ENCODE results near the gene NAGLU.
"Not testable (repeated sequence)": the region's sequence is repeated elsewhere in the genome, so short reads cannot be mapped to it uniquely, and the experiment has no call there.

The NAGLU gene

DNA sequence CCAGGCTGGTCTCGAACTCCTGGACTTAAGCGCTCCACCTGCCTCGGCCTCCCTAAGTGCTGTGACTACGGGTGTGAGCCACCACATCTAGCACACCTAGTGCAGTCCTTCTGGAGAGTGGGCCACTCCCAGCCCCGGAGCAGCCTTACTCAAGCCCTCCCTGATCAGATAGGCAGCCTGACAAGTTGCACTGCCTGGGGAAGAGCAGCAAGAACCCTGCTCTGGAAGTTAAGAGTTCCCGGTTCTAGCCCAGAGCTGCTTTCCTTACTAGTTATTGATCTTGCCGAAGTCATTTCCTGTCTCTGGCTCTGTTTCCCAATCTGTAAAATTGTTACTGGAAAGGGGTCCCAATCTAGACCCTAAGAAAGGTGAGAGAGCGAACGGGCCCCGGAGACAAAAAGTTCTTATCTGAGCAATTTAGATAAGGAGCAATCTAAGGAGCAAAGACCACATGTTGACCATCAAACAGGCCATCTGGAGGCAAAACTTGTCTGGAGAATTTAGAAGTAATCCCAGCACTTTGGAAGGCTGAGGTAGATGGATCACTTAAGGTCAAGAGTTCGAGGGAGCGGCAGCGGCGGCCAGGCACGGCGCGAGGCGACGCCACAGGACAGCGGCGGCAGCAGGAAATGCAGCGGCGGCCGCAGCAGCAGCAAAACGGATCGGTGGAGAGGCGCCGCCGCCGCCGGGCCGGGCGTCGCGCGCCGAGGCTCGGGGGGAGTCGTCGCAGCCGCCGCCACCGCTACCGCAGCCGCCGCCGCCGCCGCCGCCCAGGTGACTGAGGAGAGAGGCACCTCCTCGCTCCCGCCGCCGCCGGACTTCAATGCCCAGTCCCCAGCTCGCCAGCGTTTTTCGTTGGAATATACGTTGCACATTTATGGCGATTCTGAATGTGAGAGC is 4.3 kb upstream of the NAGLU start:
- H3K9me3 Mint-ChIP-seq: no peaks in the 10 kb centered on the region
- peaks cover 42% of the 10 kb centered on the region for H3K4me1 Mint-ChIP-seq
- peak; percentile 45 for ATAC-seq
- no peak overlapping the region for H3K27ac Mint-ChIP-seq
- peak; percentile 45 to 63 for DNase-seq (ENCODE audit: low spot score in 2 of 2)
- peak overlapping the region; percentile 67 for H3K4me3 Mint-ChIP-seq
- H3K36me3 Mint-ChIP-seq: no peaks in the 10 kb centered on the region

GRCh38 chr17:42535155-42536047 is 640 bp upstream of the NAGLU start:
- peaks cover 22% of the 10 kb centered on the region for H3K36me3 Mint-ChIP-seq
- peak; percentile 1 for ATAC-seq
- DNase-seq (ENCODE audit: low spot score in 2 of 2): no peak
- peak overlapping the region; percentile 75 for H3K4me3 Mint-ChIP-seq
- peak overlapping the region; percentile 91 for H3K27ac Mint-ChIP-seq
- H3K4me1 Mint-ChIP-seq: peaks cover 45% of the 10 kb centered on the region
- no peaks in the 10 kb centered on the region for H3K9me3 Mint-ChIP-seq

GRCh38 chr17:42536372-42537155 is 523 bp downstream of the NAGLU start:
- peak overlapping the region; percentile 75 for H3K4me3 Mint-ChIP-seq
- peaks cover 24% of the 10 kb centered on the region for H3K36me3 Mint-ChIP-seq
- no peaks in the 10 kb centered on the region for H3K9me3 Mint-ChIP-seq
- ATAC-seq (peak; percentile 86), DNase-seq (ENCODE audit: low spot score in 2 of 2) (peak; percentile 63 to 88)
- H3K4me1 Mint-ChIP-seq: peaks cover 45% of the 10 kb centered on the region
- H3K27ac Mint-ChIP-seq: peak overlapping the region; percentile 61

- ATAC-seq (no peak), DNase-seq (ENCODE audit: low spot score in 2 of 2) (no peak)
- Mint-ChIP-seq H3K9me3 (no peaks in the 10 kb centered on the region), H3K4me3 (peak overlapping the region; percentile 75), H3K4me1 (peaks cover 43% of the 10 kb centered on the region), H3K27ac (peak overlapping the region; percentile 61), H3K36me3 (peaks cover 24% of the 10 kb centered on the region)
Observed at GRCh38 chr17:42537156-42537805, 1.2 kb downstream of the NAGLU start.

GRCh38 chr17:42537826-42538451 is 1.9 kb downstream of the NAGLU start:
- H3K4me3 Mint-ChIP-seq: peak overlapping the region; percentile 75
- ATAC-seq: no peak
- H3K27ac Mint-ChIP-seq: no peak overlapping the region
- no peak for DNase-seq (ENCODE audit: low spot score in 2 of 2)
- H3K36me3 Mint-ChIP-seq: peaks cover 24% of the 10 kb centered on the region
- H3K9me3 Mint-ChIP-seq: no peaks in the 10 kb centered on the region
- peaks cover 43% of the 10 kb centered on the region for H3K4me1 Mint-ChIP-seq

DNA sequence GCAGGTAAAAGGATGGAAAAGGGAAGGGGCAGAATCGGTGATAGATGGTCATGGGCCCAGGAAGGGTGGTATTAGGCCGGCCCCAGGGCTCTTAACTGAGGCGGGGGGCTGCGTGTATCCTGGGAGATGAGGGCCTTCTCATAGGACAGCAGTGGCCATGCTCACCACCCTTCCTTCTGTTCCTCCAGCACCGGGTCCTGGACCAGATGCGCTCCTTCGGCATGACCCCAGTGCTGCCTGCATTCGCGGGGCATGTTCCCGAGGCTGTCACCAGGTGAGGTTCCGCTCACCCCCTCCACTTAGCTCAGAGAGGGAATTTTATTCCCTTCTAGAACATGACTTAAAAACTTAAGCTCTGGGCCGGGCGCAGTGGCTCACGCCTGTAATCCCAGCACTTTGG is 2.4 kb downstream of the NAGLU start:
- no peaks in the 10 kb centered on the region for H3K9me3 Mint-ChIP-seq
- H3K27ac Mint-ChIP-seq: no peak overlapping the region
- H3K4me3 Mint-ChIP-seq: peak overlapping the region; percentile 75
- DNase-seq (ENCODE audit: low spot score in 2 of 2): no peak
- ATAC-seq: no peak
- peaks cover 24% of the 10 kb centered on the region for H3K36me3 Mint-ChIP-seq
- H3K4me1 Mint-ChIP-seq: peaks cover 43% of the 10 kb centered on the region

GRCh38 chr17:42540558-42540957 is 4.5 kb downstream of the NAGLU start:
- not testable (repeated sequence) for H3K4me3 Mint-ChIP-seq; H3K27ac Mint-ChIP-seq; H3K9me3 Mint-ChIP-seq; DNase-seq (ENCODE audit: low spot score in 2 of 2); ATAC-seq
- Mint-ChIP-seq H3K4me1 (peaks cover 40% of the 10 kb centered on the region), H3K36me3 (peaks cover 24% of the 10 kb centered on the region)

DNA sequence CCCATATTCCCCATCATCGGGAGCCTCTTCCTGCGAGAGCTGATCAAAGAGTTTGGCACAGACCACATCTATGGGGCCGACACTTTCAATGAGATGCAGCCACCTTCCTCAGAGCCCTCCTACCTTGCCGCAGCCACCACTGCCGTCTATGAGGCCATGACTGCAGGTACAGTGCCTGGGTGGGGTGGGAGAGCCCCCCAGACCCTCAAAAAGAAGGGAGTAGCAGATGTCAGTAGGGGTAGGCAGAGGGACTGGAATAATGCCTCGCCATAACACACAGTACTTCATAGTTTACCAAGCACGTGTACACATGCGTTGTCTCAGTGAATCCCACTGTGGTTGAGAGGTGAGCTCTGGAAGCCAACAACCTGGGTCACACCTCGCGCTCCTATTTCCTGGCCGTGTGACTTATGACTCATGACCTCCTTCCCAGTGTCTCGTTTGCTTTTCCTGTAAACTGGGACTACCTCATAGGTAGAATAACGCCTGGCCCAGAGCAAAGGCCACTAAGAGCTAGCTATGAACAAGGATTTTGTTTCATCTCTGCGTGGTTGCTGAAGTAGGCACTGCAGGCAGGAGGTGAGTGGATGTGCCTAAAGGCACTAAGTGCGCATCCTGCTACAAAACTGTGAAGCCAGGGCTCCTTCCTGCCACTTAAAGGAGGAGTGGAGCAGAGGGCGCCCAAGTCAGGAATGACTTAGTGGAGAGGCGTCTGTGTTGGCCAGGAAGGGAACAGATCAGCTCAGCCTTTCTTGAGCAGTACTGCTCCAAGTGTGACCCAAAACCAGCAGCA is 5.2 kb downstream of the NAGLU start:
- Mint-ChIP-seq H3K9me3 (no peaks in the 10 kb centered on the region), H3K27ac (no peak overlapping the region), H3K36me3 (peaks cover 24% of the 10 kb centered on the region), H3K4me1 (peaks cover 36% of the 10 kb centered on the region), H3K4me3 (no peak overlapping the region)
- no peak for DNase-seq (ENCODE audit: low spot score in 2 of 2)
- ATAC-seq: no peak

GRCh38 chr17:42543190-42544079 is 7.4 kb downstream of the NAGLU start:
- Mint-ChIP-seq H3K9me3 (no peaks in the 10 kb centered on the region), H3K4me1 (peaks cover 20% of the 10 kb centered on the region), H3K4me3 (no peak overlapping the region), H3K27ac (peak overlapping the region; percentile 76), H3K36me3 (peaks cover 18% of the 10 kb centered on the region)
- DNase-seq (ENCODE audit: low spot score in 2 of 2): no peak
- no peak for ATAC-seq

GRCh38 chr17:42544874-42545283 is 8.8 kb downstream of the NAGLU start:
- no peak for DNase-seq (ENCODE audit: low spot score in 2 of 2)
- ATAC-seq: no peak
- H3K9me3 Mint-ChIP-seq: no peaks in the 10 kb centered on the region
- H3K36me3 Mint-ChIP-seq: peaks cover 7% of the 10 kb centered on the region
- H3K27ac Mint-ChIP-seq: no peak overlapping the region
- peaks cover 23% of the 10 kb centered on the region for H3K4me1 Mint-ChIP-seq
- no peak overlapping the region for H3K4me3 Mint-ChIP-seq

DNA sequence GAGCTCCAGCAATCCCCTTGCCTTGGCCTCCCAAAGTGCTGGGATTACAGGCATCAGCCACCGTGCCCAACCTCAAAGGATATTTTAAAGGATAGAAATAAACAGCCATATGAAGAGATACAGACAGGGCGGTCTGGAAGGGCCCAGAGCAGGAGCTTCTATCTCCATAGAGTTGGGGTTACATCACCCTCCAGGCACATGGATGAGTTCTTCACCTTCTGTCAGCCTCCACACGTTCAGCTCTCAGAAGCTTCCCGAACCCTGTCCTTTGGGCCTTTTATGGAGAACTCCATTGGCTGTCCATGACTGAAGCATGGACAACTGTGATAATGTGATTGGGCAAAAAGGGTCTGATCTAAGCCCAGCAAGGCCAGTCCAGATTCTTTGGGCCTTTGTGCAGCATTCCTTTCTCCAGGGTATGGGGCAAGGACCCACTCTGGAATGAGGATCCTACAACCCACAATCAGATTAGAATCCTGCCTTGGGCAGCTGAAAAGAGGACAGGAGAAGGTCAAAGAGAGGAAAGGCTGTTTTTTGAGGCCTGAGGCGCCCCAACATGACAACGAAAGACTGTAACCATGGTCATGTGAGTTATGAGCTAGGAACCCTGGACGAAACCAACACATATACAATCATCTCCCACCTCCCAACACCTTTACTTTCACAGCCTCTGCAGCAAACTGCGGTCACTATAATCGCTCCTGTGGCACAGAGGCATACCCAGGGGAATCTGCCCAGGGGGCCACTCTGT is 9.9 kb downstream of the NAGLU start:
- DNase-seq (ENCODE audit: low spot score in 2 of 2); ATAC-seq; H3K36me3 Mint-ChIP-seq; H3K4me3 Mint-ChIP-seq; H3K9me3 Mint-ChIP-seq; H3K27ac Mint-ChIP-seq: not testable (repeated sequence)
- peaks cover 17% of the 10 kb centered on the region for H3K4me1 Mint-ChIP-seq

DNA sequence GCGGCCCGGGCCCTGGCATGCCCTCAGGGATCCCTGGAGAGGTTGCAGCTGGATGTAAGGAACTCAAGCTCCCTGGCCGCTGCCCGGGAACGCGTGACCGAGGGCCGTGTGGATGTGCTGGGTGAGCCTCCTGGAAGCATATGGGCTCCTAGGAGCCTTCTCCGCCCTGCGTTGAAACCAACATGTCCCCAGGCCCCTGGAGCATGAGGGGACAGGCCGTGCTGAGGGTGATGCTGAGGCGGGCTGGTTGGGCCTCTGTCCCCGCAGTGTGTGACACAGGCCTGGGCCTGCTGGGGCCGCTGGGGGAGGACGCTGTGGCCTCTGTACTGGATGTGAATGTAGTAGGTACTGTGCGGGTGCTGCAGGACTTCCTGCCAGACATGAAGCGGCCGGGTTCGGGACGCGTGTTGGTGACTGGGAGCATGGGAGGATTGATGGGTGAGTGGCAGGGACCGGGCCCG is 11.0 kb downstream of the NAGLU start:
- DNase-seq (ENCODE audit: low spot score in 2 of 2) (no peak), ATAC-seq (no peak)
- H3K36me3 Mint-ChIP-seq: no peaks in the 10 kb centered on the region
- no peaks in the 10 kb centered on the region for H3K9me3 Mint-ChIP-seq
- no peak overlapping the region for H3K27ac Mint-ChIP-seq
- peak overlapping the region; percentile 34 for H3K4me3 Mint-ChIP-seq
- peaks cover 9% of the 10 kb centered on the region for H3K4me1 Mint-ChIP-seq
